NCI-H446 treated with DMSO at 0.1 percent for 48 hours (cell line): ENCODE measurements around the gene DNAH14.
"Not testable (repeated sequence)": the region's sequence is repeated elsewhere in the genome, so short reads cannot be mapped to it uniquely, and the experiment has no call there.

Experiments
- DNase-seq: peaks from one replicate; lab custom pipeline; 2025; lab: John Stamatoyannopoulos, UW

DNAH14 gene

GRCh38 chr1:224921354-224921753, 8.1 kb upstream of the DNAH14 start:
- no peak for DNase-seq

GRCh38 chr1:224922404-224923164, 6.9 kb upstream of the DNAH14 start:
- DNase-seq = peak; percentile 17

DNA sequence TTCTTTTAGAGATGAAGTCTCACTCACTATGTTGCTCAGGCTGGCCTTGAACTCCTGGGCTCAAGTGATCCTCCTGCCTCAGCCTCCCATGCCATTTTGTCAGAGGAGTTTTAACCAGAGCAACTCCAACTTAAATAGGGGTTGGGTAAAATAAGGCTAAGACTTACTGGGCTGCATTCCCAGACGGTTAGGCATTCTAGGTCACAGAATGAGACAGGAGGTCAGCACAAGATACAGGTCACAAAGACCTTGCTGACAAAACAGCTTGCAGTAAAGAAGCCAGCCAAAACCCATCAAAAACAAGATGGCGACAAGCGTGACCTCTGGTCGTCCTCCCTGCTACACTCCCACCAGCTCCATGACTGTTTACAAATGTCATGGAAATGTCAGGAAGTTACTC, 5.7 kb upstream of the DNAH14 start:
- no peak for DNase-seq

GRCh38 chr1:224927631-224928030, 1.8 kb upstream of the DNAH14 start:
- DNase-seq = not testable (repeated sequence)

- no peak for DNase-seq
These were observed 569 bp upstream of the DNAH14 start for GRCh38 chr1:224928906-224929305.

GRCh38 chr1:224931605-224932004, 2.1 kb downstream of the DNAH14 start:
- no peak for DNase-seq

GRCh38 chr1:224932607-224933249, 3.3 kb downstream of the DNAH14 start:
- DNase-seq = no peak

DNA sequence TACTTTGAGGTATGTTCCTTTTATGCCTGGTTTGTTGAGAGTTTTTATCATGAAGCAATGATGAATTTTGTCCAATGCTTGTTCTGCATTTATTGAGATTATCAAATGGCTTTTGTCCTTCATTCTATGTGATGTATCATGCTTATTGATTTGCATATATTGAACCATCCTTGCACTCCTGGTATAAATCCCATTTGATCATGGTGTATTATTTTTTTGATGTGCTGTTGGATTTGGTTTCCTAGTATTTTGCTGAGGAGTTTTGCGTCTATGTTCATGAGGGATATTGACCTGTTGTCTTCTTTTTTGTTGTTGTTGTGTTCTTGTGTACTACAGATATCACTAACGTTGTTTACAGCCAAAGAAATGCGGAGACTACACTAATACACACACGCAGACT, 4.1 kb downstream of the DNAH14 start:
- DNase-seq = no peak

GRCh38 chr1:224938652-224939051, 9.2 kb downstream of the DNAH14 start:
- DNase-seq = no peak

DNA sequence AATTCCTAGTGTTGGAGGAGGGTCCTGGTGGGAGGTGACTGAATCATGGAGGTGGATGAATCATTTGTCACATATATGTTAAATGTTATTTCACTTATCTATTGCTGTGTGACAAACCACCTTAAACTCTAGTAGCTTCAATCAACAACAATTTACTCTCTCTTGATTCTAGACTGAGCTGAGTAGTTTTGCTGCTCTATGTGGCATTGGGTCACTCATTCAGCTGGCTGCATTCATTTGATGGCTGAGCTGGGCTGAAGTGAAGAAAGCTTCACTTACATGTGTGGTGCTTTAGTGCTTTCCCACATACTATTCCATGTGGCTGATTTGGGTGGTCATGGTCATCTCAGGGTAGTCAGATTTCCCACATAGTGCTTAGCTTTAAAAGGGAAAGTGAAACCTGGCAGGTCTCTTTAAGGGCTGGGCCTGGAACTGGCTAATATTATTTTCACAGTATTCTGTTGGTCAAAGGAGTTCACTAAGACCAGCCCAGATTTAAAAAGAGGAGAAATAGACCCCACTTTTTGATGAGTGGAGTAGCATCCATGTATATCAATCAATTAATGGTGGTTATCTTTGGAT, 10.5 kb downstream of the DNAH14 start:
- no peak for DNase-seq

DNA sequence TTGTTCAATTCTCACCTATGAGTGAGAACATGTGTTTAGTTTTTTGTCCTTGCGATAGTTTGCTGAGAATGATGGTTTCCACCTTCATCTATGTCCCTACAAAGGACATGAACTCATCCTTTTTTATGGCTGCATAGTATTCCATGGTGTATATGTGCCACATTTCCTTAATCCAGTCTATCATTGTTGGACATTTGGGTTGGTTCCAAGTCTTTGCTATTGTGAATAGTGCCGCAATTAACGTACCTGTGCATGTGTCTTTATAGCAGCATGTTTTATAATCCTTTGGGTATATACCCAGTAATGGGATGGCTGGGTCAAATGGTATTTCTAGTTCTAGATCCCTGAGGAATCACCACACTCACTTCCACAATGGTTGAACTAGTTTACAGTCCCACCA, 11.3 kb downstream of the DNAH14 start:
- DNase-seq = not testable (repeated sequence)

DNA sequence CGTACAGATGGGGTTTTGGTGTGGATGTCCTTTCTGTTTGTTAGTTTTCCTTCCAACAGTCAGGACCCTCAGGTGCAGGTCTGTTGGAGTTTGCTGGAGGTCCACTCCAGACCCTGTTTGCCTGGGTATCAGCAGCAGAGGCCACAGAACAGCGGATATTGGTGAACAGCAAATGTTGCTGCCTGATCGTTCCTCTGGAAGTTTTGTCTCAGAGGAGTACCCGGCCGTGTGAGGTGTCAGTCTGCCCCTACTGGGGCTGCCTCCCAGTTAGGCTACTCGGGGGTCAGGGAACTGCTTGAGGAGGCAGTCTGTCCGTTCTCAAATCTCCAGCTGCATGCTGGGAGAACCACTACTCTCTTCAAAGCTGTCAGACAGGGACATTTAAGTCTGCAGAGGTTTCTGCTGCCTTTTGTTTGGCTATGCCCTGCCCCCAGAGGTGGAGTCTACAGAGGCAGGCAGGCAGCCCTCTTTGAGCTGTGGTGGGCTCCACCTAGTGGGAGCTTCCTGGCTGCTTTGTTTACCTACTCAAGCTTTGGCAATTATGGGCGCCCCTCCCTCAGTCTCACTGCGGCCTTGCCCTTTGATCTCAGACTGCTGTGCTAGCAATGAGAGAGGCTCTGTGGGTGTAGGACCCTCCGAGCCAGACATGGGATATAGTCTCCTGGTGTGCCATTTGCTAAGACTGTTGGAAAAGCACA, 16.3 kb downstream of the DNAH14 start:
- DNase-seq = not testable (repeated sequence)

- not testable (repeated sequence) for DNase-seq
These were observed 16.8 kb downstream of the DNAH14 start for GRCh38 chr1:224946349-224946691.

- DNase-seq = no peak
These were observed 28.2 kb downstream of the DNAH14 start for GRCh38 chr1:224957696-224958095.

- no peak for DNase-seq
These were observed 29.0 kb downstream of the DNAH14 start for GRCh38 chr1:224958490-224958889.

- no peak for DNase-seq
These were observed 29.6 kb downstream of the DNAH14 start for GRCh38 chr1:224959115-224959514.

- no peak for DNase-seq
These were observed 30.2 kb downstream of the DNAH14 start for GRCh38 chr1:224959656-224960055.

GRCh38 chr1:224980181-224980580, 50.7 kb downstream of the DNAH14 start:
- DNase-seq = no peak

DNA sequence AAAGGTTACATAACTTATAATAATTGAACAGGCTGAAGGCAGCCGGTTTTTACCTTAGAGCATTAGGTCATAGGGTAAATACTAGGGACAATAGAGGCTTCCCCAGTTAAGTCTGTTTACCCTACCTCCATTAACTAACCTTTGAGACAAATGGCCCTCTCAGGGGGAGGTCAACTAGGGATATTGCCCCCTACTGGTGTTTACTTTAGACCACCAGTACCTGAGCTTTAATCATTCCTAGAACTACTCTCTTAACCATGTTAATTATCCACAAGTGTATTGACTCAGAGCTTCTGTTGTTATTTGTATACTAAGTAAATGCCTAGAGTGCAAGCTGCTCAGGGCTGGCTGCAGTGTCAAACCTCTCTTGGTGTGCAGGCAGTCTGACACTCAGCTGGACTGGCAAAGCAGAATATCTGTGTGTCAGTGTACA, 52.5 kb downstream of the DNAH14 start:
- not testable (repeated sequence) for DNase-seq

- DNase-seq = no peak
These were observed 58.6 kb downstream of the DNAH14 start for GRCh38 chr1:224988042-224988441.

GRCh38 chr1:224989615-224990014, 60.1 kb downstream of the DNAH14 start:
- no peak for DNase-seq

GRCh38 chr1:224991550-224991949, 62.1 kb downstream of the DNAH14 start:
- DNase-seq = not testable (repeated sequence)

- DNase-seq = no peak
These were observed 66.1 kb downstream of the DNAH14 start for GRCh38 chr1:224995602-224996001.
